Mesendoderm (in vitro differentiated cells): ENCODE data around the gene KL. TPM values are rescaled to one million over a fixed set of nuclear protein-coding genes. Genes with fewer than 3 reads are reported as not detected.
A peak's percentile ranks its signal among the peaks of the same experiment; 100 is the strongest.

ENCODE experiments used
- DNase-seq: peaks from one replicate; pipeline ENCODE4 v3.0.0; 2013
- H2AK5ac ChIP-seq: 2 replicates; pipeline ENCODE4 v1.6.1; 2013; ENCODE audit warnings: low read length, inconsistent platforms
- H2BK120ac ChIP-seq: 2 replicates; pipeline ENCODE4 v1.6.1; 2013; ENCODE audit warnings: low read depth, mild to moderate bottlenecking, low read length, moderate library complexity, mixed read lengths
- H2BK15ac ChIP-seq: replicated peaks from 2 replicates; pipeline ENCODE4 v1.6.1; 2013; ENCODE audit warnings: low read depth, mild to moderate bottlenecking, moderate library complexity
- H2BK5ac ChIP-seq: 2 replicates; pipeline ENCODE4 v1.6.1; 2013; ENCODE audit warnings: low read length, inconsistent platforms
- H3K18ac ChIP-seq: 2 replicates; pipeline ENCODE4 v1.6.1; 2013; ENCODE audit warnings: mild to moderate bottlenecking, low read length, mixed read lengths
- H3K23ac ChIP-seq: one replicate; pipeline ENCODE4 v1.6.1; 2013; ENCODE audit warnings: low read length
- H3K27ac ChIP-seq: 2 replicates; pipeline ENCODE4 v1.5.1; 2013; ENCODE audit warnings: low read depth, mild to moderate bottlenecking, inconsistent platforms, low read length, moderate library complexity
- H3K27me3 ChIP-seq: 2 replicates; pipeline ENCODE4 v1.6.1; 2013; ENCODE audit warnings: low read length, control low read depth, mild to moderate bottlenecking, inconsistent platforms; ENCODE audit not compliant: insufficient read depth, poor library complexity
- H3K36me3 ChIP-seq: 2 replicates; pipeline ENCODE4 v1.6.1; 2013; ENCODE audit warnings: low read length, inconsistent platforms; ENCODE audit not compliant: control insufficient read depth, insufficient read depth
- H3K4ac ChIP-seq: one replicate; pipeline ENCODE4 v1.6.1; 2013; ENCODE audit warnings: low read depth, mild to moderate bottlenecking, low read length, moderate library complexity
- H3K4me1 ChIP-seq: 2 replicates; pipeline ENCODE4 v1.6.1; 2013; ENCODE audit warnings: low read depth, low read length, inconsistent platforms; ENCODE audit not compliant: control insufficient read depth
- H3K4me2 ChIP-seq: 2 replicates; pipeline ENCODE4 v1.6.1; 2013; ENCODE audit warnings: low read length
- H3K4me3 ChIP-seq: 2 replicates; pipeline ENCODE4 v1.5.1; 2013; ENCODE audit warnings: mild to moderate bottlenecking, low read length
- H3K56ac ChIP-seq: one replicate; pipeline ENCODE4 v1.6.1; 2013; ENCODE audit warnings: low read length
- H3K79me1 ChIP-seq: 2 replicates; pipeline ENCODE4 v1.6.1; 2013; ENCODE audit warnings: low read length, inconsistent platforms
- H3K79me2 ChIP-seq: 2 replicates; pipeline ENCODE4 v1.6.1; 2013; ENCODE audit warnings: mild to moderate bottlenecking, low read length; ENCODE audit not compliant: control insufficient read depth, insufficient read depth
- H3K9ac ChIP-seq: 2 replicates; pipeline ENCODE4 v1.6.1; 2013; ENCODE audit warnings: low read length, inconsistent platforms
- H4K5ac ChIP-seq: one replicate; pipeline ENCODE4 v1.6.1; 2013; ENCODE audit warnings: low read length
- H4K8ac ChIP-seq: one replicate; pipeline ENCODE4 v1.6.1; 2013; ENCODE audit warnings: low read depth, mild to moderate bottlenecking, control low read depth, low read length, moderate library complexity
- WGBS: extraction: QIAGEN DNeasy Blood & Tissue Kit; methylation state at CpG from one replicate; pipeline ENCODE4 v1.1.7; 2013; ENCODE audit warnings: low lambda C conversion rate, missing lambda C conversion rate; ENCODE audit not compliant: insufficient coverage; ENCODE audit errors: extremely low coverage; 5-methylcytosine and 5-hydroxymethylcytosine counted together
- polyA plus RNA-seq, 2 experiments: library from polyadenylated mRNA; stranded (reverse); fragments of 200-250 nt; gene quantifications; one replicate each; pipeline ENCODE4 v1.2.3, GENCODE V29; 2013

The KL gene
- polyA plus RNA-seq (2013, experiment 1 of 2) = 0.08 TPM
- 0.07 TPM for polyA plus RNA-seq (2013, experiment 2 of 2)

- peak within 1 kb of the TSS; percentile 6 for H3K4me3 ChIP-seq
- no CpG with 5 or more reads among the region's 106 CpGs for WGBS
Observed at GRCh38 chr13:33016414-33017322, at the start of gene KL. KL (plus strand) TSS chr13:33016423; CDS start chr13:33016441, 18 bp downstream.

GRCh38 chr13:32967584-32968182 is 48.5 kb upstream of the KL start:
- Histone ChIP-seq H2BK120ac (no peak overlapping the region), H3K4me2 (no peak overlapping the region), H4K5ac (no peak overlapping the region), H3K79me1 (no peaks in the 10 kb centered on the region), H3K4me3 (no peak overlapping the region), H3K27me3 (no peaks in the 10 kb centered on the region), H2AK5ac (no peak overlapping the region), H3K4me1 (no peaks in the 10 kb centered on the region), H3K18ac (no peak overlapping the region), H2BK5ac (no peak overlapping the region), H3K23ac (no peak overlapping the region), H2BK15ac (no peak overlapping the region), H3K36me3 (no peaks in the 10 kb centered on the region), H3K79me2 (no peaks in the 10 kb centered on the region), H4K8ac (no peak overlapping the region), H3K56ac (no peak overlapping the region), H3K9ac (no peak overlapping the region), H3K27ac (no peak overlapping the region), H3K4ac (no peak overlapping the region)
- DNase-seq = no peak
- WGBS = no CpG with 5 or more reads among the region's 5 CpGs

More at GRCh38 chr13:33016414-33017322, at the start of gene KL:
- H3K4ac ChIP-seq = no peak within 1 kb of the TSS
- peak within 1 kb of the TSS; percentile 40 for H3K9ac ChIP-seq
- no peak within 1 kb of the TSS for H2BK5ac ChIP-seq
- no peak within 1 kb of the TSS for H3K27ac ChIP-seq
- H3K4me2 ChIP-seq = peak within 1 kb of the TSS; percentile 77
- no peak within 1 kb of the TSS for H4K5ac ChIP-seq
- H3K36me3 ChIP-seq = no peaks in the 10 kb centered on the region
- peak within 1 kb of the TSS; percentile 78 for H3K56ac ChIP-seq
- H3K79me2 ChIP-seq = no peaks in the 10 kb centered on the region
- H2BK120ac ChIP-seq = no peak within 1 kb of the TSS
- no peak within 1 kb of the TSS for H4K8ac ChIP-seq
- peaks cover 13% of the 10 kb centered on the region for H3K27me3 ChIP-seq
- no peak within 1 kb of the TSS for H3K18ac ChIP-seq
- peak within 1 kb of the TSS; percentile 94 for H3K23ac ChIP-seq
- no peak within 1 kb of the TSS for H2BK15ac ChIP-seq
- no peak within 1 kb of the TSS for H2AK5ac ChIP-seq
- H3K4me1 ChIP-seq = peaks cover 1% of the 10 kb centered on the region
- peak; percentile 51 for DNase-seq
- no peaks in the 10 kb centered on the region for H3K79me1 ChIP-seq

DNA sequence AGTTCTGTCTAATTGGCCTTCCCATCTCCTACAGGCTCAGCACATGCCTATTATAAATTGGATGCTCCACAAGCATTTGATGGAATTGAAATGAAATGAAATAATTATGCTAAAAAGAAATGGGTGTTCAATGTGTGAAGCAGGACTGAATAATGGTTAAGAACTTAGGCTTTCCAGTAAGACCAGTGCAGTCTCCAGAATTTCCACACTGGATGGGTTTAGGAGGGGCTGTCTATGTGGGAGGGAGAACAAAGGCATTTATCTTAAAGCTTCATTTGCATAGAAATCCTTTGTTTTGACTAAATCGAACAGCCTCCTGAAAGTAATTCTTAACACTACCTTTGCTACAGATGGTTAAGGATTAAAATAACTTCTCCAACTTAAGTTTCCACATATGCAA is 47.9 kb upstream of the KL start:
- no peak overlapping the region for H3K4me3 ChIP-seq
- no peak overlapping the region for H3K9ac ChIP-seq
- no peaks in the 10 kb centered on the region for H3K4me1 ChIP-seq
- H3K27me3 ChIP-seq = no peaks in the 10 kb centered on the region
- no peak overlapping the region for H4K8ac ChIP-seq
- no peaks in the 10 kb centered on the region for H3K79me1 ChIP-seq
- no peak overlapping the region for H2BK15ac ChIP-seq
- H3K79me2 ChIP-seq = no peaks in the 10 kb centered on the region
- H2AK5ac ChIP-seq = no peak overlapping the region
- H3K18ac ChIP-seq = no peak overlapping the region
- no peak overlapping the region for H3K56ac ChIP-seq
- no peak for DNase-seq
- no peak overlapping the region for H3K27ac ChIP-seq
- no peak overlapping the region for H3K4me2 ChIP-seq
- H3K23ac ChIP-seq = no peak overlapping the region
- no peaks in the 10 kb centered on the region for H3K36me3 ChIP-seq
- no peak overlapping the region for H2BK5ac ChIP-seq
- no CpG with 5 or more reads among the region's 1 CpG for WGBS
- H3K4ac ChIP-seq = no peak overlapping the region
- no peak overlapping the region for H2BK120ac ChIP-seq
- no peak overlapping the region for H4K5ac ChIP-seq

DNA sequence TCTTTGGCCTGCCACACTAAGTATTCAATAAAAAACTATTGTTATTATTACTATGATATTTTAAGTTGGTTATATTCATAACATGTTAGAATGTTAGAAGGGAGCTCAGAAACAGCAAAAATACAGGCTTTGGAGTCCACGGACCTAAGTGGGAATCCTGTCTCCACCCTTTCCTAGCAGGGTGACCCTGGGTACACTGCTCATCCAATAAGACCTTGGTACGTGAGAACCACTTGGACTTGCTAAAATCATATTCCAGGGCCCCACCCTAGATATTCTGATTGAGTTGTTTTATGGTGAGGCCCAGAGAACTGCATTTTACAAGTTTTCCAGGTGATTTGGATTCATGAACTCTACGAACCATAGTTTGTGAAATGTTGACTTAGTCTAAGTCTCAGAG is 47.4 kb upstream of the KL start:
- no peaks in the 10 kb centered on the region for H3K79me2 ChIP-seq
- no peak overlapping the region for H2BK120ac ChIP-seq
- H3K27ac ChIP-seq = no peak overlapping the region
- no peak overlapping the region for H4K5ac ChIP-seq
- no peaks in the 10 kb centered on the region for H3K36me3 ChIP-seq
- no peak overlapping the region for H3K18ac ChIP-seq
- WGBS = no CpG with 5 or more reads among the region's 3 CpGs
- H3K4me1 ChIP-seq = no peaks in the 10 kb centered on the region
- no peak overlapping the region for H3K56ac ChIP-seq
- H3K79me1 ChIP-seq = no peaks in the 10 kb centered on the region
- H2AK5ac ChIP-seq = no peak overlapping the region
- H2BK5ac ChIP-seq = no peak overlapping the region
- H3K27me3 ChIP-seq = no peaks in the 10 kb centered on the region
- no peak overlapping the region for H2BK15ac ChIP-seq
- no peak overlapping the region for H3K4ac ChIP-seq
- no peak overlapping the region for H3K4me2 ChIP-seq
- H3K23ac ChIP-seq = no peak overlapping the region
- H3K9ac ChIP-seq = no peak overlapping the region
- no peak for DNase-seq
- no peak overlapping the region for H4K8ac ChIP-seq
- H3K4me3 ChIP-seq = no peak overlapping the region

DNA sequence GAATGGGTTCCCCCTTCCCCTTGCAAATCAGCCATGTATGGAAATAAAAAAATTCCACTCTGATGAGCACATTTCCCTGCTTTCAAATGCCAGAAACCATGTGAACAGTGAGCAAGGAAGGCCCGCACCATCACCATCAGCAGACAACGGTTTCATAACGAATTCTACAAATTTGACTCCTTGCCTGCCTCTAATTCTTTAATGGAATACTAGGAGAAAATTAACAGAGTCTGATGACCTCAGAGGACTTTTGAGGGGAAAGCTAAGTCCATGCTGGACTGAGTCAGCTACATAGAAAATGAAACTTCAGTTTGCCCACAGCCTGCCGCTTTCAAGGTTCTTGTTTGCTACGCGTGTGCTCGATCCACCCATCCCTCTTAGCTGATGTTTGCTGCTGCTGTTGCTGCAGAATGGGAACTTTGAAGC is 46.7 kb upstream of the KL start:
- Histone ChIP-seq H3K23ac (no peak overlapping the region), H2BK15ac (no peak overlapping the region), H2BK5ac (no peak overlapping the region), H3K36me3 (no peaks in the 10 kb centered on the region), H2AK5ac (no peak overlapping the region), H3K79me2 (no peaks in the 10 kb centered on the region), H3K56ac (no peak overlapping the region), H3K4ac (no peak overlapping the region), H4K8ac (no peak overlapping the region), H3K79me1 (no peaks in the 10 kb centered on the region), H3K4me2 (no peak overlapping the region), H3K4me3 (no peak overlapping the region), H2BK120ac (no peak overlapping the region), H3K4me1 (no peaks in the 10 kb centered on the region), H3K9ac (no peak overlapping the region), H3K18ac (no peak overlapping the region), H3K27ac (no peak overlapping the region), H3K27me3 (no peaks in the 10 kb centered on the region), H4K5ac (no peak overlapping the region)
- WGBS = no CpG with 5 or more reads among the region's 7 CpGs
- DNase-seq = no peak
